Mucosa of descending colon (tissue), 3 donors: ENCODE measurements around the gene STX8. TPM values are rescaled to one million over a fixed set of nuclear protein-coding genes. Genes with fewer than 3 reads are reported as not detected.
A peak's percentile ranks its signal among the peaks of the same experiment; 100 is the strongest.
"Not testable (repeated sequence)": the region's sequence is repeated elsewhere in the genome, so short reads cannot be mapped to it uniquely, and the experiment has no call there.

Experiments used
- ATAC-seq: fragments of 200-7000 bp; cut with Tn5 transposase; one replicate; pipeline ENCODE4 v1.9.1; 2020; ENCODE audit warnings: mild to moderate bottlenecking, moderate library complexity
- DNase-seq, 3 donors: peaks; one replicate each; pipeline ENCODE4 v3.0.0-alpha.2; 2020
- H3K36me3 ChIP-seq: fragments of 200-600 bp; one replicate; pipeline ENCODE4 v1.8.0; 2021; ENCODE audit warnings: low read depth, mild to moderate bottlenecking
- H3K4me1 ChIP-seq: fragments of 200-600 bp; one replicate; pipeline ENCODE4 v1.8.0; 2021; ENCODE audit warnings: low read depth, mild to moderate bottlenecking
- H3K4me3 ChIP-seq: fragments of 200-600 bp; one replicate; pipeline ENCODE4 v1.8.0; 2021; ENCODE audit warnings: mild to moderate bottlenecking
- H3K9me3 ChIP-seq: fragments of 200-600 bp; one replicate; pipeline ENCODE4 v1.8.0; 2021; ENCODE audit warnings: mild to moderate bottlenecking
- CTCF ChIP-seq: fragments of 200-600 bp; IDR thresholded peaks from one replicate; pipeline ENCODE4 v1.8.0; 2022; ENCODE audit warnings: antibody characterized with exemption, mild to moderate bottlenecking
- intact Hi-C, 2 donors: fragments of 100-400 bp; cut with DNase I in 1 of 2; cut with micrococcal nuclease in 1 of 2; formaldehyde crosslinking; loops; one replicate each; pipeline versions ENCODE4 v1.11.0 to v1.11.1; 2022; cut with DNase I, micrococcal nuclease
- long read RNA-seq, 2 donors: library from polyadenylated mRNA; unstranded; transcript quantifications; one replicate each; pipeline ENCODE4 v2.0.0, GENCODE V29; 2019 to 2021
- total RNA-seq, 3 donors: library from RNA; stranded (reverse); fragmentation: NEBNext Ultra II Directional in 2 of 3; extraction: Animal tissue kit (Norgen Biotek cat#: 25700) in 2 of 3; gene quantifications; one replicate each; pipeline versions ENCODE4 v1.2.1 to v1.2.4, GENCODE V29; 2021 to 2023
- donor health status: DM: no; HTN: no; CAD: no; lungs with moderate emphysema.
- donor health status: DM: no; HTN: no; CAD: no.
- donor health status: DM: no; HTN: yes; CAD: no.

STX8 gene, protein sequence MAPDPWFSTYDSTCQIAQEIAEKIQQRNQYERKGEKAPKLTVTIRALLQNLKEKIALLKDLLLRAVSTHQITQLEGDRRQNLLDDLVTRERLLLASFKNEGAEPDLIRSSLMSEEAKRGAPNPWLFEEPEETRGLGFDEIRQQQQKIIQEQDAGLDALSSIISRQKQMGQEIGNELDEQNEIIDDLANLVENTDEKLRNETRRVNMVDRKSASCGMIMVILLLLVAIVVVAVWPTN
- total RNA-seq = 10 to 100 TPM; 45.1 to 62.5 (median 54.4) TPM
- long read RNA-seq, donor 1, transcript STX8-201 (8 exons, 1,246 nt) = major isoform, 21 of 24 reads
- long read RNA-seq, donor 1, partial matches to known transcripts = 1 of 24 reads
- long read RNA-seq, donor 1, other reads (novel, unspliced or antisense) = 1 of 24 reads
- long read RNA-seq, donor 2, transcript STX8-201 (8 exons, 1,246 nt) = major isoform, 16 of 22 reads
- long read RNA-seq, donor 2, partial matches to known transcripts = 2 of 22 reads
- long read RNA-seq, donor 2, other reads (novel, unspliced or antisense) = 4 of 22 reads

- peak; percentile 99 for ATAC-seq
- peaks cover 5% of the 10 kb centered on the region for H3K4me1 ChIP-seq
- intact Hi-C loops = no loop called here
Measured at GRCh38 chr17:9575381-9576101, at the start of gene STX8. Gene STX8, minus strand, starts transcription at chr17:9575820. Its CDS starts 12 bp downstream, at chr17:9575808.

GRCh38 chr17:9622961-9623360, 47.3 kb upstream of the STX8 start:
- Histone ChIP-seq H3K4me3 (no peak overlapping the region), H3K36me3 (no peaks in the 10 kb centered on the region), H3K4me1 (no peaks in the 10 kb centered on the region), H3K9me3 (peaks cover 20% of the 10 kb centered on the region)
- DNase-seq = no peak
- no peak for TF ChIP-seq CTCF
- ATAC-seq = no peak
- intact Hi-C loops = no loop called here

More at GRCh38 chr17:9575381-9576101, at the start of gene STX8:
- no peak for TF ChIP-seq CTCF
- H3K36me3 ChIP-seq = no peaks in the 10 kb centered on the region
- H3K9me3 ChIP-seq = no peaks in the 10 kb centered on the region
- peak; percentile 94 to 97 (median 94) for DNase-seq
- H3K4me3 ChIP-seq = peak within 1 kb of the TSS; percentile 77

DNA sequence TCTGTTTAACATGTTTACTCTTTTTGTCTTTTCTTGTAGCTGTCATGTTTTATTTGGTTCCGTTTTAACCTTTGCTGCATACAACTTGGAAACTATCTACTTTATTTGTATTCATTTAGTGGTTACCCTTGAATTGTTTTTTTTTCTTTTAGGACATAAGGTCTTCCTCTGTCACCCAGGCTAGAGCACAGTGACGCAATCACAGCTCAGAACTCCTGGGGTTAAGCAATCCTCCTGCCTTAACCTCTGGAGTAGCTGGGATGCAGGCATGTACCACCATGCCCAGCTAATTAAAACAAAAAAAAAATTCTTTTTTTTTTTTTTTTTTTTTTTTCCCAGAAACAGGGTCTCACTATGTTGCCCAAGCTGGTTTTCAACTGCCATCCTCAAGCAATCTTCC, 39.9 kb upstream of the STX8 start:
- Histone ChIP-seq H3K4me1 (no peaks in the 10 kb centered on the region), H3K9me3 (no peaks in the 10 kb centered on the region), H3K36me3 (no peaks in the 10 kb centered on the region), H3K4me3 (no peak overlapping the region)
- TF ChIP-seq CTCF = no peak
- ATAC-seq (no peak), DNase-seq (no peak)
- intact Hi-C loops = no loop called here

- Histone ChIP-seq H3K36me3 (no peaks in the 10 kb centered on the region), H3K4me3 (no peak overlapping the region), H3K9me3 (no peaks in the 10 kb centered on the region), H3K4me1 (no peaks in the 10 kb centered on the region)
- intact Hi-C loops = no loop called here
- no peak for DNase-seq
- no peak for ATAC-seq
- TF ChIP-seq CTCF = no peak
Measured at GRCh38 chr17:9612006-9612405, 36.4 kb upstream of the STX8 start.

- no peaks in the 10 kb centered on the region for H3K36me3 ChIP-seq
- H3K4me3 ChIP-seq = no peak overlapping the region
- H3K4me1 ChIP-seq = no peaks in the 10 kb centered on the region
- intact Hi-C loops = no loop called here
- ATAC-seq = no peak
- no peak for TF ChIP-seq CTCF
- H3K9me3 ChIP-seq = no peaks in the 10 kb centered on the region
- no peak for DNase-seq
Measured at GRCh38 chr17:9611557-9611956, 35.9 kb upstream of the STX8 start.

DNA sequence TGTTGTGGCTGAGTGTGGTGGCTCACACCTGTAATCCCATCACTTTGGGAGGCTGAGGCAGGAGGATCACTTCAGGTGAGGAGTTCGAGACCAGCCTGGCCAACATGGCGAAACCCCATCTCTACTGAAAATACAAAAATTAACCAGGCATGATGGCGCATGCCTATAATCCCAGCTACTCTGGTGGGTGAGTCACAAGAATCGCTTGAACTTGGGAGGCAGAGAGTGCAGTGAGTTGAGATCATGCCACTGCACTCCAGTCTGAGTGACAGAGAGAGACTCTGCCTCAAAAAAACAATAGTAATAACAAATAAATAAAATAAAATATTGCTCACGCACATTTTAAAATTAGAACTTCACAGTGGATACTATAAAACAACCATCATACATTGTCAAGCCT, 31.4 kb upstream of the STX8 start:
- intact Hi-C loops, DNase-seq, H3K4me3 ChIP-seq, H3K4me1 ChIP-seq, H3K36me3 ChIP-seq, ATAC-seq, H3K9me3 ChIP-seq: not testable (repeated sequence)
